ENCODE results near the gene TNRC6C. TPM values are rescaled to one million over a fixed set of nuclear protein-coding genes. Genes with fewer than 3 reads are reported as not detected.

The TNRC6C gene
- total RNA-seq, 1 experiment from 2014 or later, result 16.4 TPM

DNA sequence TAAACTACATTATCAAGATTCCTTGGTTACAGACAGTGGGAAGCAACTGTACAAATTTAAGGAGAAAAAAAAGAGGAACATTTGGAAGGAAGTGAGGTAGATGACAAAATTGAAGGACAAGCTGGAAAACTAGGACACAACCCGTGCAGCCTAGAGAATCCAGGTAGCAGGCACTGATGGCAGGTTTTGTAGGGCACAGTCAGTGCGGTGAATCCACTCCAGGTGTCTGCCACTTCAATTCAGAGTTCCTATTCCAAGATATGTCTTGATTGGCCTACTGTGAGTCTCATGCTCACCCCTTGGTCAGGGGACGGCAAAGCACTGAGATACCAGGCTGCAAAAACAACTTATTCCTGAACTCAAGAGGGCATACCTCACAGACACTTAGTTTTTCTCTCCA is 37.8 kb downstream of the TNRC6C start:
- POLR2A ChIA-PET, result no interaction called here
- Mint-ChIP-seq H3K27ac (ENCODE audit: low read depth, unreplicated experiment) (no peak overlapping the region), H3K9me3 (ENCODE audit: unreplicated experiment) (no peaks in the 10 kb centered on the region), H3K4me3 (ENCODE audit: unreplicated experiment) (no peak overlapping the region), H3K36me3 (ENCODE audit: insufficient read depth, unreplicated experiment) (no peaks in the 10 kb centered on the region), H3K4me1 (ENCODE audit: insufficient read depth, unreplicated experiment) (peaks cover 13% of the 10 kb centered on the region), H3K27me3 (ENCODE audit: insufficient read depth, unreplicated experiment) (no peaks in the 10 kb centered on the region)
- CTCF ChIA-PET, result no interaction called here
- intact Hi-C loops (cut with micrococcal nuclease), result no loop called here
- TF ChIP-seq, protein P1, sequence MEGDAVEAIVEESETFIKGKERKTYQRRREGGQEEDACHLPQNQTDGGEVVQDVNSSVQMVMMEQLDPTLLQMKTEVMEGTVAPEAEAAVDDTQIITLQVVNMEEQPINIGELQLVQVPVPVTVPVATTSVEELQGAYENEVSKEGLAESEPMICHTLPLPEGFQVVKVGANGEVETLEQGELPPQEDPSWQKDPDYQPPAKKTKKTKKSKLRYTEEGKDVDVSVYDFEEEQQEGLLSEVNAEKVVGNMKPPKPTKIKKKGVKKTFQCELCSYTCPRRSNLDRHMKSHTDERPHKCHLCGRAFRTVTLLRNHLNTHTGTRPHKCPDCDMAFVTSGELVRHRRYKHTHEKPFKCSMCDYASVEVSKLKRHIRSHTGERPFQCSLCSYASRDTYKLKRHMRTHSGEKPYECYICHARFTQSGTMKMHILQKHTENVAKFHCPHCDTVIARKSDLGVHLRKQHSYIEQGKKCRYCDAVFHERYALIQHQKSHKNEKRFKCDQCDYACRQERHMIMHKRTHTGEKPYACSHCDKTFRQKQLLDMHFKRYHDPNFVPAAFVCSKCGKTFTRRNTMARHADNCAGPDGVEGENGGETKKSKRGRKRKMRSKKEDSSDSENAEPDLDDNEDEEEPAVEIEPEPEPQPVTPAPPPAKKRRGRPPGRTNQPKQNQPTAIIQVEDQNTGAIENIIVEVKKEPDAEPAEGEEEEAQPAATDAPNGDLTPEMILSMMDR (IDR thresholded peaks at IDR 0.05; ENCODE audit: unreplicated experiment), result no peak
- no TSS peak for BruUV-seq (replicated peaks)
- no peak for DNase-seq (ENCODE audit: unreplicated experiment)

- TF ChIP-seq, protein P1 (IDR thresholded peaks at IDR 0.05; ENCODE audit: unreplicated experiment), result no peak
- CTCF ChIA-PET, result interaction anchor here (0.9 kb wide), 1 partner anchor 15 kb away, joined by 4 read pairs; no protein-coding TSS in a partner anchor
- H3K4me3 Mint-ChIP-seq (ENCODE audit: unreplicated experiment), result no peak overlapping the region
- H3K9me3 Mint-ChIP-seq (ENCODE audit: unreplicated experiment), result no peaks in the 10 kb centered on the region
- H3K27me3 Mint-ChIP-seq (ENCODE audit: insufficient read depth, unreplicated experiment), result no peaks in the 10 kb centered on the region
- POLR2A ChIA-PET, result interaction anchor here (1.0 kb wide), 1 partner anchor 42 kb away, joined by 3 read pairs; the partner anchor contains the start of gene TNRC6C
- no TSS peak for BruUV-seq (replicated peaks)
- H3K27ac Mint-ChIP-seq (ENCODE audit: low read depth, unreplicated experiment), result no peak overlapping the region
- peaks cover 13% of the 10 kb centered on the region for H3K4me1 Mint-ChIP-seq (ENCODE audit: insufficient read depth, unreplicated experiment)
- H3K36me3 Mint-ChIP-seq (ENCODE audit: insufficient read depth, unreplicated experiment), result no peaks in the 10 kb centered on the region
- intact Hi-C loops (cut with micrococcal nuclease), result no loop called here
- peak; percentile 59 for DNase-seq (ENCODE audit: unreplicated experiment)
Observed at GRCh38 chr17:77999413-78000173, 41.1 kb downstream of the TNRC6C start.

DNA sequence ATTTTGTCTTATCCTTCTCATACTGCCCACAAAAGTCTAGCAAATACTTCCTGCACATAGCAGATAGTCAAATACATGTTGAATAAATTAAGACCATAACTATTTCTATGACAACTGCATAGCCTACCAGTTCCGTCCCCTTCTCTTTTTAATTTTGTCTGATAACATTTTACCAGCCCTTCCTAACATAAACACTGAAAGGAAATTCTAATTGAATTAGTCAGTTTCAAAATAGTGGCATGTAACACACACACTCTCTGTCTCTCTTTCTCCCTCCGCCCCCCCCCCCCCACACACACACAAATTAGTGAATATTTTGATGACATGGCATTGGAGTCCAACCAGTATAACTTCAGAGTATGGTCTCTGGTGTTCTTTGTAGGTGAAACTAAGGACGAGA is 41.8 kb downstream of the TNRC6C start:
- ChIA-PET CTCF (no interaction called here), POLR2A (no interaction called here)
- H3K9me3 Mint-ChIP-seq (ENCODE audit: unreplicated experiment), result no peaks in the 10 kb centered on the region
- DNase-seq (ENCODE audit: unreplicated experiment), result no peak
- no peaks in the 10 kb centered on the region for H3K36me3 Mint-ChIP-seq (ENCODE audit: insufficient read depth, unreplicated experiment)
- TF ChIP-seq, protein P1 (IDR thresholded peaks at IDR 0.05; ENCODE audit: unreplicated experiment), result no peak
- peaks cover 13% of the 10 kb centered on the region for H3K4me1 Mint-ChIP-seq (ENCODE audit: insufficient read depth, unreplicated experiment)
- H3K27ac Mint-ChIP-seq (ENCODE audit: low read depth, unreplicated experiment), result no peak overlapping the region
- intact Hi-C loops (cut with micrococcal nuclease), result no loop called here
- H3K27me3 Mint-ChIP-seq (ENCODE audit: insufficient read depth, unreplicated experiment), result no peaks in the 10 kb centered on the region
- no peak overlapping the region for H3K4me3 Mint-ChIP-seq (ENCODE audit: unreplicated experiment)
- BruUV-seq (replicated peaks), result no TSS peak

DNA sequence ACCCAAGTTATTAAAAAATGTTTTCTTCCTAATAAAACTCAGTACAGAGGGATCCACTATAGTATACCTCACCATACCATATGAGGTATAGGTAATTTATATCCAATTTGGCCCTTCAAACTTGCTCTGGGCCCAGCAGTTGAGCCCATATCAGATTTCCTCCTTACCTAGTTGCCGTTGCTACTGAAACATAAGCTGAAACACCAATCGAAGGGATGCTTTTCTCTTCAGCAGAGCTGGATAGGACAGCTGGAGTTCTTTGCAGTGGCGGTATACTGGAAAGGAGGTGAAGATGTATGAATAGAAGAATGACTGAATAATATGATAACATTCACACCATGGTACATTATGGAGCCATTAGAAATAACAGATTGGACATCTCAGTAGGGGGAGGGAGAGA is 42.7 kb downstream of the TNRC6C start:
- no peak for DNase-seq (ENCODE audit: unreplicated experiment)
- H3K27ac Mint-ChIP-seq (ENCODE audit: low read depth, unreplicated experiment), result no peak overlapping the region
- no TSS peak for BruUV-seq (replicated peaks)
- ChIA-PET POLR2A (no interaction called here), CTCF (no interaction called here)
- no peaks in the 10 kb centered on the region for H3K36me3 Mint-ChIP-seq (ENCODE audit: insufficient read depth, unreplicated experiment)
- H3K4me3 Mint-ChIP-seq (ENCODE audit: unreplicated experiment), result no peak overlapping the region
- H3K4me1 Mint-ChIP-seq (ENCODE audit: insufficient read depth, unreplicated experiment), result peaks cover 13% of the 10 kb centered on the region
- no peaks in the 10 kb centered on the region for H3K27me3 Mint-ChIP-seq (ENCODE audit: insufficient read depth, unreplicated experiment)
- TF ChIP-seq, protein P1 (IDR thresholded peaks at IDR 0.05; ENCODE audit: unreplicated experiment), result no peak
- no peaks in the 10 kb centered on the region for H3K9me3 Mint-ChIP-seq (ENCODE audit: unreplicated experiment)
- intact Hi-C loops (cut with micrococcal nuclease), result no loop called here
